ENCODE measurements around the gene IL17C. TPM values are rescaled to one million over a fixed set of nuclear protein-coding genes. Genes with fewer than 3 reads are reported as not detected.

IL17C gene
- total RNA-seq = not detected in 2 replicates

DNA sequence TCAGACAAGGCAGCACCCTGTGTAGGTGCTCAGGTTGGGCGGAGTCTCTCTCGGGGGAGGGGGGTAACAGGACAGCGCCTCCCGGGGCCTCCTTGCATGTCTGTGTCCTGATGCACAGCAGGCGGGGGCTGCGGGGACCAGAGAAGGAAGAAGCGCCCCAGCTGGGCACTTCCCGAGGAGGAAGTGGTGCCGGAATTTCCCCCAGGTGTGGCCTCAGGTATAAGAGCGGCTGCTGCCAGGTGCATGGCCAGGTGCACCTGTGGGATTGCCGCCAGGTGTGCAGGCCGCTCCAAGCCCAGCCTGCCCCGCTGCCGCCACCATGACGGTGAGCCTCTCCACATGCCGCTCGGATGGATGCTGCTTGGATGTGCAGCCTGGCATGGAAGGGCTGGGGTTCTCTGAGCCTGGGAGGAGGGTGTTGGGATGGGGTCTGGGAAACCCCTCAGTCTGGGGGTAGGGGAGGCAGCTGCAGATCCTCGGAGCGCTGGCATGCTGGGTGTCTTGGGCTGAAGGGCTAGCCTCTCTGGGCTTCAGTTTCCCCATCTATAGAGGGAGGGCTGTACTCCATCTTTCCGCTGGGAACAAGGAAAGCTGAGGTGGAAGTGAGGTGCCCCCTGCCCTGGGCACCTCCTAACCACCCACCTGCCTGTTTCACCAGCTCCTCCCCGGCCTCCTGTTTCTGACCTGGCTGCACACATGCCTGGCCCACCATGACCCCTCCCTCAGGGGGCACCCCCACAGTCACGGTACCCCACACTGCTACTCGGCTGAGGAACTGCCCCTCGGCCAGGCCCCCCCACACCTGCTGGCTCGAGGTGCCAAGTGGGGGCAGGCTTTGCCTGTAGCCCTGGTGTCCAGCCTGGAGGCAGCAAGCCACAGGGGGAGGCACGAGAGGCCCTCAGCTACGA, at the start of gene IL17C:
IL17C (plus strand) TSS at position 250 of the 908 bp plus-strand sequence; CDS start at position 320, 70 bp downstream.

DNA sequence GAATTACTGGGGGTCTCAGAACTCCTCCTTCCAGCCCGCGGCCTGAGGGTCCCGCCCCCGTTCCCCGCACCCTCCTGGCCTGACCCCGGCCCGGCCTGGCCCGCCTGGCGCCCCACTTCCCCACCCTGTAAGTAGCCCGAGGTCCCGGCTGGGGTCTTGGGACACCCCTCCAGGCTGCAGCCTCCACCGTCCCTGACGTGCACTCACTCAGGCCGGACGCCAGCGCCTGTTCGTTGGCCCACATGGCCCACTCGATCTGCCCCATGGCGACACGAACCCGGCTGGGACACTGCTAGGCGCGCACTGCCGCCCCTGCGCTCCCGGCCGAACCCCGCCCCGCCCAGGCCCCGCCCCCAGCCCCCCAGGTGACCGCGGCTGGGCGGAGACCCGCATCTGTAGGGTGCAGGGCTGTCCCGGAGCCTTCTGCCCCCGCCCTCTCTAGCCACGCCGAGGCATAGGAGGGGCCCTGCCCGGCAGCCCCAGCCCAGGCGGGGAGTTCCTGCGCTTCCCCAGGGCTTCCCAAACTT, 12.4 kb downstream of the IL17C start, which contains the start of gene CYBA:
CYBA (minus strand) TSS at position 305 of the 527 bp plus-strand sequence; CDS start at position 265, 40 bp downstream.

DNA sequence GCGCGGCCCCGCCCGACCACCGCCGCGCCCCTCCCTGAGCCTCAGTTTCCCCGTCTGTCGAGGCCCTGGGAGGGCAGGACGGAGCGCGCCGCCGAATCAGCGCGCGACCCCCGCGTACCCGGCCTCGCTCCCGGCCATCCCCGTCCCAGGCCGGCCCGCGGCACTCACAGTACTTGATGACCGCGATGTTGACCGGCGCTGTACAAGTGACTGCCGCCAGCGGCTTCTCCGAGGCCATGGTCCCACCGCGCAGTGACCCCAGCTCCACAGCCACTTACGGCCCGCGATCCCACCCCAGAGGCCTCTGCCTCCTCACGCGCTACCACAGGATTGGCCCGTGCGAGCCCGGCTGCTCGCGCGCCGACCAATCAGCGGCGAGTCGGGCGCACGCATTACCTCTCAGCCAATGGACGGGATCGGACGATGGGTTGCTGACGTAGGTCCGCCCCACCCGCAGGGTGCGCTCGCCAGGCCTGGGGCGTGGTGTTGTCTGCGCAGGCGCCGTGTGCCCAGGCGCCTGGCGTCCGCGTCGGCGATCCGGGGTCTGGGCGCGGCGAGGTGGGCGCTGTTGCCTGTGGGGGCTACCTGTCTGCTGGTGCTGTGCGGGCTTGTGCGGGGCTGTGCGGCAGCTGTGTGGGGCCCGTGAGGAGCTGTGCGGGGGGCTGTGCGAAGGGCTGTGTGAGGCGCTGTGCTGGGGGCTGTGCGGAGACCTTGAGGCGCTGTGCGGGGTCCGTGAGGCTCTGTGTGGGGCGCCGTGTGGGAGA, 24.7 kb downstream of the IL17C start, which contains the start of gene MVD:
MVD (minus strand) TSS at position 249 of the 764 bp plus-strand sequence; CDS start at position 238, 11 bp downstream.

GRCh38 chr16:88686439-88687253, 48.3 kb downstream of the IL17C start, which contains the start of gene SNAI3:
Gene SNAI3 (minus strand): TSS chr16:88686507. CDS start chr16:88686406, 101 bp downstream.

Other genes with a start within 250 kb of the IL17C start
- gene ZFPM1, start 185.3 kb upstream of the IL17C start, total RNA-seq = 0.78 and 2.2 TPM in 2 replicates
- 11.7 and 12.5 TPM in 2 replicates for gene ZC3H18, start 68.2 kb upstream of the IL17C start, total RNA-seq
- gene CYBA, start 12.5 kb downstream of the IL17C start, total RNA-seq = 162 and 191 TPM in 2 replicates
- 23.1 and 25.6 TPM in 2 replicates for gene MVD, start 24.5 kb downstream of the IL17C start, total RNA-seq
- not detected in 2 replicates for gene SNAI3, start 47.9 kb downstream of the IL17C start, total RNA-seq
- gene RNF166, start 67.8 kb downstream of the IL17C start, total RNA-seq = 9.0 and 10.8 TPM in 2 replicates
- gene CTU2, start 67.9 kb downstream of the IL17C start, total RNA-seq = 10.5 and 12.0 TPM in 2 replicates
- 123 and 147 TPM in 2 replicates for gene PIEZO1, start 146.6 kb downstream of the IL17C start, total RNA-seq
- 5.4 and 7.6 TPM in 2 replicates for gene CDT1, start 165.2 kb downstream of the IL17C start, total RNA-seq
- gene APRT, start 173.4 kb downstream of the IL17C start, total RNA-seq = 43.8 and 48.7 TPM in 2 replicates
- 26.5 and 28.6 TPM in 2 replicates for gene GALNS, start 218.4 kb downstream of the IL17C start, total RNA-seq
- gene TRAPPC2L, start 218.6 kb downstream of the IL17C start, total RNA-seq = 50.2 TPM in 2 replicates
- gene PABPN1L, start 228.1 kb downstream of the IL17C start, total RNA-seq = not detected in 2 replicates